Measurements from ENCODE around the gene SPEM1. TPM values are rescaled to one million over a fixed set of nuclear protein-coding genes. Genes with fewer than 3 reads are reported as not detected.

SPEM1 gene
- total and polyA plus RNA-seq, 12 donors, result not detected

DNA sequence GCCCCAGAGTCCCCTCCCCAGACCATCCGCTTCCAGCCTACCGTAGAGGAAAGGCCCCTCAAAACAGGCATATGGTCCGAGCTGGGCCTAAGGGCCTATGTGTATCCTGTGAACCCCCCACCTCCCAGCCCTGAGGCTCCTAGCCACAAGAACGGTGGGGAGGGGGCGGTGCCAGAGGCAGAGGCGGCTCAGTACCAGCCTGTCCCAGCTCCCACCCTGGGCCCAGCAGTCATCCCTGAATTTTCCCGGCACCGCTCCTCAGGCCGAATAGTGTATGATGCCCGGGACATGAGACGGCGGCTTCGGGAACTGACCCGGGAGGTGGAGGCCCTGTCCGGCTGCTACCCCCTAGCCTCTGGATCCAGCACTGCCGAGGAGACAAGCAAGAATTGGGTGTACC, 1.1 kb downstream of the SPEM1 start:
- no peaks in the 10 kb centered on the region for H3K27me3 ChIP-seq
- H3K4me1 ChIP-seq, result no peaks in the 10 kb centered on the region
- intact Hi-C loops (cut with DNase I), result no loop called here
- H3K36me3 ChIP-seq, result peaks cover 0 to 10% (median 0%) of the 10 kb centered on the region in 9 donors
- no peak for ATAC-seq
- H3K9me3 ChIP-seq, result no peaks in the 10 kb centered on the region
- no peak overlapping the region for H3K4me3 ChIP-seq
- DNase-seq, result no peak
- H3K27ac ChIP-seq, result no peak overlapping the region
- TF ChIP-seq, protein P1, sequence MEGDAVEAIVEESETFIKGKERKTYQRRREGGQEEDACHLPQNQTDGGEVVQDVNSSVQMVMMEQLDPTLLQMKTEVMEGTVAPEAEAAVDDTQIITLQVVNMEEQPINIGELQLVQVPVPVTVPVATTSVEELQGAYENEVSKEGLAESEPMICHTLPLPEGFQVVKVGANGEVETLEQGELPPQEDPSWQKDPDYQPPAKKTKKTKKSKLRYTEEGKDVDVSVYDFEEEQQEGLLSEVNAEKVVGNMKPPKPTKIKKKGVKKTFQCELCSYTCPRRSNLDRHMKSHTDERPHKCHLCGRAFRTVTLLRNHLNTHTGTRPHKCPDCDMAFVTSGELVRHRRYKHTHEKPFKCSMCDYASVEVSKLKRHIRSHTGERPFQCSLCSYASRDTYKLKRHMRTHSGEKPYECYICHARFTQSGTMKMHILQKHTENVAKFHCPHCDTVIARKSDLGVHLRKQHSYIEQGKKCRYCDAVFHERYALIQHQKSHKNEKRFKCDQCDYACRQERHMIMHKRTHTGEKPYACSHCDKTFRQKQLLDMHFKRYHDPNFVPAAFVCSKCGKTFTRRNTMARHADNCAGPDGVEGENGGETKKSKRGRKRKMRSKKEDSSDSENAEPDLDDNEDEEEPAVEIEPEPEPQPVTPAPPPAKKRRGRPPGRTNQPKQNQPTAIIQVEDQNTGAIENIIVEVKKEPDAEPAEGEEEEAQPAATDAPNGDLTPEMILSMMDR (IDR thresholded peaks at IDR 0.05), result no peak
- WGBS, 2 donors, result 94 to 96% methylated on average over 16 of the region's 16 CpGs

DNA sequence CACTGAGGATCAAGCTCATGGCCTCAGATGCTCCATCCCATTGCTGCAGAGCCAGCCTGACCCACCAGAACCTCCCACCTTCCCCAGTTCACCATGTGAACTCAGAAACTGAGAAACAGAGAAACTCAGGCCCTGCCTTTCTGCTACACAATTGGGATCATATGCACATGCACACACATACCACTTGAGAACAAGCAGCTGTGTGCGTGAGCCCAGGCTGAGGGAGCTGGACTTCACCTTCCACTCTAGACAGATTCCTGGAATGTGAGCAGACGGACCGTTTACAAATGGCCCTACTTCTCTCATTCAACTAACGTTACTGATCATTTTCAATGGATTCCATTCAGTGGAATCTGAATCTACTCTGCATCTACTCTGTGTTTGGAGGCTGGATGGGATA, 3.6 kb downstream of the SPEM1 start:
- ATAC-seq (peak in 1 of 8 donors; percentile 39), DNase-seq (no peak)
- Histone ChIP-seq H3K9me3 (no peaks in the 10 kb centered on the region), H3K27ac (no peak overlapping the region), H3K36me3 (no peaks in the 10 kb centered on the region), H3K4me1 (no peaks in the 10 kb centered on the region), H3K4me3 (no peak overlapping the region), H3K27me3 (no peaks in the 10 kb centered on the region)
- intact Hi-C loops (cut with DNase I), result no loop called here
- TF ChIP-seq, protein P1 (IDR thresholded peaks at IDR 0.05), result no peak
- WGBS, 2 donors, result 62% methylated on average over 4 of the region's 4 CpGs

DNA sequence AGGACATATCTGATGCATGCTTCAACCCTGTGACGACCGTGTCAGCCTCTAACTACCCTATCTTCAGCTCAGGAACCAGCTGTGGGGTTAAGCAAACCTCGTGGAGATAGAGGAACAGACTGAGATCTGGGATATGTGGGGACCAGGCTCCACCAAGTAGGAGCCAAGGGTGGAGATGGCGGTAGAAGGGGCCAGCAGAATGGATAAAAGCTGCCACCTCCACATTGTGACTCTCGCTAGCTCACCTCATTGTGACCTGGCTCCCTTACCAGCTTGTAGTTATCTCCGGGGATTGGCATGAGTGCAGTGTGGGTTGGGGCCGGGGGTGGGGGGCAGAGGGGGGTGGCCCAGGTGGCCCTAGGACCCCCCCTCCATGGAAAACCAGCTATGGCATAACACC, 5.2 kb downstream of the SPEM1 start, which contains the start of gene SPEM2:
Gene SPEM2 (plus strand): TSS at position 301 of the 400 bp plus-strand sequence. CDS start 73 bp downstream, at position 374.
- Histone ChIP-seq H3K27ac (no peak within 1 kb of the TSS), H3K36me3 (no peaks in the 10 kb centered on the region), H3K27me3 (no peaks in the 10 kb centered on the region), H3K4me1 (no peaks in the 10 kb centered on the region), H3K4me3 (no peak within 1 kb of the TSS), H3K9me3 (no peaks in the 10 kb centered on the region)
- WGBS, 2 donors, result 74 to 78% methylated on average over 7 of the region's 7 CpGs
- DNase-seq, result no peak
- intact Hi-C loops (cut with DNase I), result no loop called here
- TF ChIP-seq, protein P1 (IDR thresholded peaks at IDR 0.05), result no peak
- no peak for ATAC-seq

DNA sequence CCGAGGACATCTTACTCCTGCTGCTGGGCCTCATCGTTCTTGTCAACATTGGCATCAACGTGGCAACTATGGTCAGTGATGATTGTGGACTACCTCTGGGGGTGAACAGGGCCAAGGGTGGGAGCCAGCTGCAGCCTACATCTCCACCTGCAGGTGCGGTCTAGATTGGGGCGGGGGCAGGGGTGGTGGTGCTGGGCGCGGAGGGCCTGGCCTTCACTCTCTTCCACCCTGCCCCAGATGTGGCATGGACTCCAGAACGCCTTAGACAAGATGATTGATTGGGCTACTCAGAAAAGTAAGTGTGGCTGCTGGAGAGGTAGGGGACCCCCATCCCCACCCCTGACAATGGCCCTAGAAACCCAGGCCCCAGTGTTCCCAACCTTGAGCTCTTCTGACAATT, 5.6 kb downstream of the SPEM1 start:
- 84 to 88% methylated on average over 8 of the region's 8 CpGs for WGBS, 2 donors
- ATAC-seq, result no peak
- H3K27ac ChIP-seq, result no peak overlapping the region
- no peaks in the 10 kb centered on the region for H3K9me3 ChIP-seq
- intact Hi-C loops (cut with DNase I), result no loop called here
- no peak for DNase-seq
- TF ChIP-seq, protein P1 (IDR thresholded peaks at IDR 0.05), result no peak
- no peak overlapping the region for H3K4me3 ChIP-seq
- H3K4me1 ChIP-seq, result no peaks in the 10 kb centered on the region
- H3K27me3 ChIP-seq, result no peaks in the 10 kb centered on the region
- H3K36me3 ChIP-seq, result no peaks in the 10 kb centered on the region

Data from heart right ventricle (tissue), 16 donors.